GM20431 (cell line): ENCODE measurements around the gene SH3GL3.

Source experiments
- in situ Hi-C: fragments of 300-500 bp; cut with MseI, MboI; formaldehyde crosslinking; loops from one replicate; pipeline ENCODE4 v1.15.0; 2020; ENCODE audit warnings: low sequenced_read_pairs; ENCODE audit not compliant: unreplicated experiment

SH3GL3 gene

GRCh38 chr15:83449937-83450506 is 2.9 kb downstream of the SH3GL3 start:
- in situ Hi-C loops, result loop anchor here (25.0 kb wide), 1 partner anchor 587 kb away; no protein-coding TSS in a partner anchor

GRCh38 chr15:83457149-83457548 is 10.0 kb downstream of the SH3GL3 start:
- in situ Hi-C loops, result no loop called here

- in situ Hi-C loops, result no loop called here
Measured at GRCh38 chr15:83458381-83458780, 11.2 kb downstream of the SH3GL3 start.

GRCh38 chr15:83462026-83462425 is 14.9 kb downstream of the SH3GL3 start:
- in situ Hi-C loops, result no loop called here

GRCh38 chr15:83462953-83463433 is 15.9 kb downstream of the SH3GL3 start:
- in situ Hi-C loops, result no loop called here

GRCh38 chr15:83470887-83471286 is 23.7 kb downstream of the SH3GL3 start:
- in situ Hi-C loops, result no loop called here

- in situ Hi-C loops, result no loop called here
Measured at GRCh38 chr15:83471307-83471866, 24.2 kb downstream of the SH3GL3 start.

GRCh38 chr15:83472151-83472550 is 25.0 kb downstream of the SH3GL3 start:
- in situ Hi-C loops, result no loop called here

- in situ Hi-C loops, result no loop called here
Measured at GRCh38 chr15:83472797-83473196, 25.7 kb downstream of the SH3GL3 start.

- in situ Hi-C loops, result no loop called here
Measured at GRCh38 chr15:83474578-83474977, 27.4 kb downstream of the SH3GL3 start.

GRCh38 chr15:83475551-83475950 is 28.4 kb downstream of the SH3GL3 start:
- in situ Hi-C loops, result no loop called here

- in situ Hi-C loops, result no loop called here
Measured at GRCh38 chr15:83476066-83476465, 28.9 kb downstream of the SH3GL3 start.

GRCh38 chr15:83476708-83477107 is 29.6 kb downstream of the SH3GL3 start:
- in situ Hi-C loops, result no loop called here

- in situ Hi-C loops, result no loop called here
Measured at GRCh38 chr15:83477172-83477807, 30.1 kb downstream of the SH3GL3 start.

GRCh38 chr15:83477808-83478537 is 30.8 kb downstream of the SH3GL3 start:
- in situ Hi-C loops, result no loop called here

GRCh38 chr15:83483612-83484011 is 36.5 kb downstream of the SH3GL3 start:
- in situ Hi-C loops, result no loop called here

GRCh38 chr15:83484636-83485035 is 37.5 kb downstream of the SH3GL3 start:
- in situ Hi-C loops, result no loop called here

GRCh38 chr15:83486363-83486762 is 39.2 kb downstream of the SH3GL3 start:
- in situ Hi-C loops, result no loop called here

- in situ Hi-C loops, result no loop called here
Measured at GRCh38 chr15:83487519-83487918, 40.4 kb downstream of the SH3GL3 start.

GRCh38 chr15:83489690-83490089 is 42.5 kb downstream of the SH3GL3 start:
- in situ Hi-C loops, result no loop called here

- in situ Hi-C loops, result no loop called here
Measured at GRCh38 chr15:83491486-83491885, 44.3 kb downstream of the SH3GL3 start.
